Lower leg skin (tissue), 3 donors: ENCODE measurements around the gene NCF4.

ENCODE experiments used
- CTCF ChIP-seq, 3 donors: fragments of 450-650 bp; IDR thresholded peaks; one replicate each; pipeline ENCODE4 v1.5.1; 2016; ENCODE audit warnings: antibody characterized with exemption in 3 of 3, mild to moderate bottlenecking in 3 of 3, moderate library complexity in 2 of 3
- POLR2A ChIP-seq, 2 donors: fragments of 450-650 bp; IDR thresholded peaks; one replicate each; pipeline ENCODE4 v1.6.1; 2016 to 2017; ENCODE audit warnings: antibody characterized with exemption in 2 of 2, mild to moderate bottlenecking in 1 of 2, moderate library complexity in 1 of 2

GRCh38 chr22:36926309-36926708, 65.5 kb downstream of the NCF4 start:
- TF ChIP-seq CTCF (IDR thresholded peaks at IDR 0.05) (no peak), POLR2A (IDR thresholded peaks at IDR 0.05) (no peak)
